IMR-90 (cell line): ENCODE measurements around the gene SLC36A1. TPM values are rescaled to one million over a fixed set of nuclear protein-coding genes. Genes with fewer than 3 reads are reported as not detected.

Experiments
- ATAC-seq: fragments of 200-7000 bp; cut with Tn5 transposase; 2 replicates; pipeline ENCODE4 v1.9.1; 2020; ENCODE audit warnings: low read depth, mild to moderate bottlenecking, moderate library complexity
- BruUV-seq: library from RNA; stranded (reverse); fragments of 400-500 nt; replicated peaks from 2 replicates; lab custom pipeline; 2021; lab: Mats Ljungman, UMichigan
- CTCF ChIA-PET: fragments of 300-600 bp; formaldehyde crosslinking; extraction: SDS; loops from one replicate; lab custom pipeline; 2021; ENCODE audit warnings: antibody characterized with exemption; lab: Yijun Ruan, JAX
- POLR2A ChIA-PET: fragments of 300-600 bp; sonication (Branson Sonifier 250); formaldehyde crosslinking; loops from one replicate; lab custom pipeline; 2022; ENCODE audit warnings: antibody characterized with exemption; ENCODE audit not compliant: unreplicated experiment; lab: Charles Lee
- DNase-seq: peaks from one replicate; pipeline ENCODE4 v3.0.0; 2013
- H2AFZ ChIP-seq: replicated peaks from 2 replicates; pipeline ENCODE3; 2013; ENCODE audit warnings: low read length, mild to moderate bottlenecking; ENCODE audit not compliant: poor library complexity
- H2AK5ac ChIP-seq: 2 replicates; pipeline ENCODE4 v1.6.1; 2013; ENCODE audit warnings: low read depth, low read length, inconsistent platforms
- H2AK9ac ChIP-seq: replicated peaks from 2 replicates; pipeline ENCODE3; 2013; ENCODE audit warnings: mild to moderate bottlenecking, low read depth, low read length, moderate library complexity; ENCODE audit not compliant: poor library complexity
- H2BK120ac ChIP-seq: 2 replicates; pipeline ENCODE4 v1.6.1; 2013; ENCODE audit warnings: low read depth, low read length, inconsistent platforms
- H2BK15ac ChIP-seq: 3 replicates; pipeline ENCODE4 v1.6.1; 2013; ENCODE audit warnings: low read depth, low read length, inconsistent platforms
- H2BK20ac ChIP-seq: 2 replicates; pipeline ENCODE4 v1.6.1; 2013; ENCODE audit warnings: low read depth, mild to moderate bottlenecking, inconsistent platforms, low read length, moderate library complexity
- H2BK5ac ChIP-seq: 2 replicates; pipeline ENCODE4 v1.6.1; 2013; ENCODE audit warnings: mild to moderate bottlenecking, low read depth, low read length, inconsistent platforms; ENCODE audit not compliant: poor library complexity, severe bottlenecking
- H3K14ac ChIP-seq: replicated peaks from 2 replicates; pipeline ENCODE4 v1.6.1; 2013; ENCODE audit warnings: low read depth, low read length, inconsistent platforms
- H3K18ac ChIP-seq: 2 replicates; pipeline ENCODE4 v1.6.1; 2013; ENCODE audit warnings: low read depth, low read length, control low read depth
- H3K23ac ChIP-seq: 2 replicates; pipeline ENCODE4 v1.6.1; 2013; ENCODE audit warnings: low read depth, low read length, inconsistent platforms
- H3K27ac ChIP-seq: 2 replicates; pipeline ENCODE4 v1.5.1; 2013; ENCODE audit warnings: mild to moderate bottlenecking, control low read depth, low read length; ENCODE audit not compliant: insufficient read depth
- H3K27me3 ChIP-seq: 2 replicates; pipeline ENCODE4 v1.6.1; 2013; ENCODE audit warnings: low read length; ENCODE audit not compliant: control insufficient read depth, insufficient read depth
- H3K36me3 ChIP-seq: 2 replicates; pipeline ENCODE4 v1.6.1; 2013; ENCODE audit warnings: low read length, mixed read lengths; ENCODE audit not compliant: control insufficient read depth, insufficient read depth
- H3K4ac ChIP-seq: 2 replicates; pipeline ENCODE4 v1.6.1; 2013; ENCODE audit warnings: low read depth, low read length, inconsistent platforms
- H3K4me1 ChIP-seq: 2 replicates; pipeline ENCODE4 v1.6.1; 2013; ENCODE audit warnings: low read length, mixed read lengths; ENCODE audit not compliant: control insufficient read depth, insufficient read depth
- H3K4me2 ChIP-seq: 2 replicates; pipeline ENCODE4 v1.6.1; 2013; ENCODE audit warnings: low read depth, mild to moderate bottlenecking, control low read depth, low read length, moderate library complexity
- H3K4me3 ChIP-seq: 2 replicates; pipeline ENCODE4 v1.5.1; 2013; ENCODE audit warnings: low read depth, mild to moderate bottlenecking, control low read depth, low read length, moderate library complexity; ENCODE audit not compliant: insufficient read depth
- H3K56ac ChIP-seq: 2 replicates; pipeline ENCODE4 v1.6.1; 2013; ENCODE audit warnings: low read length, inconsistent platforms; ENCODE audit not compliant: insufficient read depth; ENCODE audit errors: extremely low read depth
- H3K79me1 ChIP-seq, 2 experiments: 2 replicates each; pipeline ENCODE4 v1.6.1; 2013; ENCODE audit warnings: low read length in 2 of 2, inconsistent platforms in 1 of 2, low read depth in 1 of 2
- H3K9ac ChIP-seq: 2 replicates; pipeline ENCODE4 v1.6.1; 2013; ENCODE audit warnings: low read depth, low read length, control low read depth
- H3K9me1 ChIP-seq: 2 replicates; pipeline ENCODE4 v1.6.1; 2013; ENCODE audit warnings: low read length, inconsistent platforms; ENCODE audit not compliant: insufficient read depth
- H3K9me3 ChIP-seq: 2 replicates; pipeline ENCODE4 v1.6.1; 2013; ENCODE audit warnings: low read length; ENCODE audit not compliant: control insufficient read depth, insufficient read depth
- H4K20me1 ChIP-seq: 2 replicates; pipeline ENCODE4 v1.6.1; 2013; ENCODE audit warnings: low read length, inconsistent platforms; ENCODE audit not compliant: insufficient read depth
- H4K5ac ChIP-seq: 2 replicates; pipeline ENCODE4 v1.6.1; 2013; ENCODE audit warnings: mild to moderate bottlenecking, low read depth, low read length, control low read depth
- H4K8ac ChIP-seq, 2 experiments: 2 replicates each; pipeline ENCODE4 v1.6.1; 2013; ENCODE audit warnings: low read depth in 2 of 2, low read length in 2 of 2, control low read depth in 1 of 2, inconsistent platforms in 1 of 2
- H4K91ac ChIP-seq: 2 replicates; pipeline ENCODE4 v1.6.1; 2013; ENCODE audit warnings: low read depth, low read length, inconsistent platforms; ENCODE audit not compliant: insufficient read depth
- BHLHE40 ChIP-seq: fragments of 150-350 bp; IDR thresholded peaks from 2 replicates; pipeline ENCODE4 v1.6.1; 2016; ENCODE audit warnings: mild to moderate bottlenecking, low read depth, low read length
- CEBPB ChIP-seq: IDR thresholded peaks from 2 replicates; pipeline ENCODE4 v1.6.1; 2012; ENCODE audit warnings: low read depth, low read length, improper control_type of control experiment
- CHD1 ChIP-seq: IDR thresholded peaks from 2 replicates; pipeline ENCODE4 v1.6.1; 2012; ENCODE audit warnings: low read depth, low read length, improper control_type of control experiment
- FOS ChIP-seq: fragments of 150-350 bp; IDR thresholded peaks from 2 replicates; pipeline ENCODE4 v1.6.1; 2016; ENCODE audit warnings: low read depth, low read length
- MAFK ChIP-seq: IDR thresholded peaks from 2 replicates; pipeline ENCODE4 v1.6.1; 2012; ENCODE audit warnings: low read depth, low read length, improper control_type of control experiment
- MAZ ChIP-seq: IDR thresholded peaks from 2 replicates; pipeline ENCODE4 v1.6.1; 2012; ENCODE audit warnings: low read depth, mild to moderate bottlenecking, low read length, improper control_type of control experiment, moderate library complexity, borderline replicate concordance
- MXI1 ChIP-seq: IDR thresholded peaks from 2 replicates; pipeline ENCODE4 v1.6.1; 2012; ENCODE audit warnings: low read depth, mild to moderate bottlenecking, low read length, moderate library complexity, borderline replicate concordance
- NFE2L2 ChIP-seq: fragments of 150-350 bp; IDR thresholded peaks from 2 replicates; pipeline ENCODE4 v1.6.1; 2016; ENCODE audit warnings: low read depth, mild to moderate bottlenecking, low read length
- POLR2A ChIP-seq: IDR thresholded peaks from 2 replicates; pipeline ENCODE4 v1.6.1; 2012; ENCODE audit warnings: mild to moderate bottlenecking, low read depth, low read length
- RAD21 ChIP-seq: IDR thresholded peaks from 2 replicates; pipeline ENCODE4 v1.6.1; 2012; ENCODE audit warnings: low read length, improper control_type of control experiment
- RCOR1 ChIP-seq: IDR thresholded peaks from 2 replicates; pipeline ENCODE4 v1.6.1; 2012; ENCODE audit warnings: mild to moderate bottlenecking, low read length, improper control_type of control experiment; ENCODE audit not compliant: insufficient replicate concordance
- RFX5 ChIP-seq: IDR thresholded peaks from 2 replicates; pipeline ENCODE4 v1.8.0; 2012; ENCODE audit warnings: low read depth, mild to moderate bottlenecking, low read length, moderate library complexity
- SMC3 ChIP-seq: fragments of 150-350 bp; IDR thresholded peaks from 2 replicates; pipeline ENCODE4 v1.6.1; 2016; ENCODE audit warnings: low read depth, mild to moderate bottlenecking, antibody characterized with exemption, low read length, moderate library complexity
- WGBS, 2 experiments: methylation state at CpG; one replicate each; pipeline versions ENCODE4 v1.1.5 to v1.1.7; 2013; ENCODE audit warnings: missing lambda C conversion rate in 2 of 2; ENCODE audit not compliant: insufficient read length in 1 of 2; ENCODE audit errors: extremely low coverage in 2 of 2; 5-methylcytosine and 5-hydroxymethylcytosine counted together
- dilution Hi-C: fragments of 300-500 bp; cut with HindIII; formaldehyde crosslinking; loops from one replicate; pipeline ENCODE4 v1.14.3; 2018; ENCODE audit warnings: low sequenced_read_pairs; ENCODE audit not compliant: unreplicated experiment
- in situ Hi-C: fragments of 300-500 bp; cut with MboI; formaldehyde crosslinking; loops from 3 replicates; pipeline ENCODE4 v1.14.3; 2019; ENCODE audit warnings: low sequenced_read_pairs, inconsistent platforms, mixed read lengths
- intact Hi-C: fragments of 100-400 bp; cut with micrococcal nuclease; formaldehyde crosslinking; loops from 2 replicates; pipeline ENCODE4 v1.10.0; 2022
- polyA plus RNA-seq, 3 experiments: library from polyadenylated mRNA; depleted of rRNA; stranded (reverse); fragments of >200 nt; gene quantifications; 2 replicates each; pipeline ENCODE4 v1.2.3, GENCODE V29; 2012; ENCODE audit warnings: low replicate concordance in 1 of 3
- total RNA-seq: library from RNA; depleted of rRNA; stranded (reverse); fragments of >200 nt; gene quantifications from 2 replicates; pipeline ENCODE4 v1.2.3, GENCODE V29; 2012
- TF ChIP-seq, protein P1 (sequence below): fragments of 150-350 bp; IDR thresholded peaks from 2 replicates; pipeline ENCODE4 v1.6.1; 2017; ENCODE audit warnings: mild to moderate bottlenecking, antibody characterized with exemption, low read length, low read depth
- TF ChIP-seq, protein P2 (sequence below): conservative IDR thresholded peaks from 2 replicates; pipeline ENCODE4 v1.5.1; 2012; ENCODE audit warnings: mild to moderate bottlenecking, low read depth, low read length, improper control_type of control experiment

The SLC36A1 gene
- total and polyA plus RNA-seq, 2 of the 4 experiments (the other 2 are of a cell fraction): 5.7 to 8.7 TPM

DNA sequence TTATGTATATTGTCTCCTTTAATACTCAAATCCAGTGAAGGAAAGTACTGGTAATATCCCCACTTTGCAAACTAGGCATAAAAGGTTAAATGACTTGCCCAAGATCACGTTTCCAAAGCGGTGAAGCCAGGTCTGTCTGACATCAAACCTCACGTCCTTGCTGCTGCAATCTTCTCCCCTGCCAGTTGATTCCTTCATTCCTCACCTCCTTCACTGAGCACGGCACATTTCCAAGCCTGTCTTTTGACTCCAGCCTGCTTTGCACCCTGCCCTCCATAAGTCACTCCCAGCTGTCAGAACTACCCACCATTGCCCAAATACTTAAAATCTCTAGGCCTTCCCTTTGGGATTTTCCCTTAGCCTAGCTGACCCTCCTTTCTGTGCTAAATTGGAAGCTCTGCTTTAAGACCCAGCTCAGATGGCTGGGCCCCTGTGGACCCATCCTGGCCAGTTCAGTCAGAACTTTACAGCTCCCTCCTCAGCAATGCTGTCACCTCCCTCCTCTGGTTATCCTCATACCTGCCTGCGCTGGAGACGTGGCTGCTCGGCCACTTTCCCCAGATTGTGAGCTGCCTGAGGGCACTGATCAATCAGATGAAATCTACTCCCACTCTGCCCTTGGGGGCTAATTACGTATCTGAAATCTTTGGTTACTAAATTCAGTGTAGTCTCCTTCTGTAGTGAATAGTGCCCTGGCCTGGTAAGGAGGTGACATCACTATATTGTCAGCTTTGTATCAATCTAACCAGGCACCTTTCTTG lies 51.2 kb downstream of the SLC36A1 start:
- H3K56ac ChIP-seq: no peak overlapping the region
- H3K4me3 ChIP-seq: no peak overlapping the region
- no peak for DNase-seq
- no TSS peak for BruUV-seq
- ChIA-PET POLR2A (no interaction called here), CTCF (interaction anchor here (0.7 to 4.6 kb wide), 4 partner anchors 25 to 51 kb away, joined by 3 to 26 read pairs (median 3); partner anchors contain the start of gene SLC36A1)
- H3K23ac ChIP-seq: no peak overlapping the region
- H2BK5ac ChIP-seq: no peak overlapping the region
- H4K5ac ChIP-seq: no peak overlapping the region
- H3K14ac ChIP-seq: no peak overlapping the region
- H4K8ac ChIP-seq: no peak overlapping the region
- no peak overlapping the region for H3K4me2 ChIP-seq
- H3K9me3 ChIP-seq: no peaks in the 10 kb centered on the region
- WGBS, 2 experiments: 75% methylated on average over 4 of the region's 8 CpGs; no CpG with 5 or more reads in 1 of the 2 experiments
- H3K27ac ChIP-seq: no peak overlapping the region
- no peaks in the 10 kb centered on the region for H3K27me3 ChIP-seq
- no peak overlapping the region for H2BK120ac ChIP-seq
- 0 out of 4 replicates have a peak, but pooled peaks cover 0 to 6% of the 10 kb centered on the region in 2 experiments for H3K79me1 ChIP-seq
- intact Hi-C loops: loop anchor here (5.0 kb wide), 2 partner anchors 111 to 181 kb away; no protein-coding TSS in a partner anchor
- no peak overlapping the region; the same call in 1 of the 2 replicates for H3K9ac ChIP-seq
- H3K18ac ChIP-seq: no peak overlapping the region
- H2AK9ac ChIP-seq: no peak overlapping the region
- H4K20me1 ChIP-seq: no peaks in the 10 kb centered on the region
- no peaks in the 10 kb centered on the region for H3K4me1 ChIP-seq
- no peak overlapping the region for H2BK20ac ChIP-seq
- ATAC-seq: no peak
- H3K4ac ChIP-seq: no peak overlapping the region
- no peak overlapping the region for H4K91ac ChIP-seq
- in situ Hi-C loops: no loop called here
- no peak overlapping the region for H2AK5ac ChIP-seq
- no peaks in the 10 kb centered on the region for H3K36me3 ChIP-seq
- no peaks in the 10 kb centered on the region for H3K9me1 ChIP-seq
- no peak overlapping the region for H2BK15ac ChIP-seq
- dilution Hi-C loops: no loop called here
- H2AFZ ChIP-seq: no peak overlapping the region
- TF ChIP-seq, protein P1, sequence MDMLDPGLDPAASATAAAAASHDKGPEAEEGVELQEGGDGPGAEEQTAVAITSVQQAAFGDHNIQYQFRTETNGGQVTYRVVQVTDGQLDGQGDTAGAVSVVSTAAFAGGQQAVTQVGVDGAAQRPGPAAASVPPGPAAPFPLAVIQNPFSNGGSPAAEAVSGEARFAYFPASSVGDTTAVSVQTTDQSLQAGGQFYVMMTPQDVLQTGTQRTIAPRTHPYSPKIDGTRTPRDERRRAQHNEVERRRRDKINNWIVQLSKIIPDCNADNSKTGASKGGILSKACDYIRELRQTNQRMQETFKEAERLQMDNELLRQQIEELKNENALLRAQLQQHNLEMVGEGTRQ: no peak
- no peak for TF ChIP-seq MXI1
- no peak for TF ChIP-seq MAZ
- no peak for TF ChIP-seq MAFK
- no peak for TF ChIP-seq CEBPB
- TF ChIP-seq POLR2A: no peak
- no peak for TF ChIP-seq SMC3
- no peak for TF ChIP-seq NFE2L2
- TF ChIP-seq, protein P2, sequence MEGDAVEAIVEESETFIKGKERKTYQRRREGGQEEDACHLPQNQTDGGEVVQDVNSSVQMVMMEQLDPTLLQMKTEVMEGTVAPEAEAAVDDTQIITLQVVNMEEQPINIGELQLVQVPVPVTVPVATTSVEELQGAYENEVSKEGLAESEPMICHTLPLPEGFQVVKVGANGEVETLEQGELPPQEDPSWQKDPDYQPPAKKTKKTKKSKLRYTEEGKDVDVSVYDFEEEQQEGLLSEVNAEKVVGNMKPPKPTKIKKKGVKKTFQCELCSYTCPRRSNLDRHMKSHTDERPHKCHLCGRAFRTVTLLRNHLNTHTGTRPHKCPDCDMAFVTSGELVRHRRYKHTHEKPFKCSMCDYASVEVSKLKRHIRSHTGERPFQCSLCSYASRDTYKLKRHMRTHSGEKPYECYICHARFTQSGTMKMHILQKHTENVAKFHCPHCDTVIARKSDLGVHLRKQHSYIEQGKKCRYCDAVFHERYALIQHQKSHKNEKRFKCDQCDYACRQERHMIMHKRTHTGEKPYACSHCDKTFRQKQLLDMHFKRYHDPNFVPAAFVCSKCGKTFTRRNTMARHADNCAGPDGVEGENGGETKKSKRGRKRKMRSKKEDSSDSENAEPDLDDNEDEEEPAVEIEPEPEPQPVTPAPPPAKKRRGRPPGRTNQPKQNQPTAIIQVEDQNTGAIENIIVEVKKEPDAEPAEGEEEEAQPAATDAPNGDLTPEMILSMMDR: no peak
- no peak for TF ChIP-seq RAD21
- TF ChIP-seq RCOR1: no peak
- no peak for TF ChIP-seq RFX5
- TF ChIP-seq FOS: no peak
- TF ChIP-seq BHLHE40: no peak
- TF ChIP-seq CHD1: no peak
